M059J (cell line): ENCODE data around the gene ETV6. TPM values are rescaled to one million over a fixed set of nuclear protein-coding genes. Genes with fewer than 3 reads are reported as not detected.
"Not testable (repeated sequence)": the region's sequence is repeated elsewhere in the genome, so short reads cannot be mapped to it uniquely, and the experiment has no call there.

Experiments
- DNase-seq: peaks from one replicate; pipeline ENCODE4 v3.0.0-alpha.2; 2012; ENCODE audit warnings: low read depth
- total RNA-seq: library from RNA; depleted of rRNA; stranded (reverse); fragments of >200 nt; shearing (Covaris generic); gene quantifications from 2 replicates; pipeline ENCODE4 v1.2.3, GENCODE V29; 2014

The ETV6 gene
- total RNA-seq, 1 experiment from 2014 or later = 11.5 TPM

DNA sequence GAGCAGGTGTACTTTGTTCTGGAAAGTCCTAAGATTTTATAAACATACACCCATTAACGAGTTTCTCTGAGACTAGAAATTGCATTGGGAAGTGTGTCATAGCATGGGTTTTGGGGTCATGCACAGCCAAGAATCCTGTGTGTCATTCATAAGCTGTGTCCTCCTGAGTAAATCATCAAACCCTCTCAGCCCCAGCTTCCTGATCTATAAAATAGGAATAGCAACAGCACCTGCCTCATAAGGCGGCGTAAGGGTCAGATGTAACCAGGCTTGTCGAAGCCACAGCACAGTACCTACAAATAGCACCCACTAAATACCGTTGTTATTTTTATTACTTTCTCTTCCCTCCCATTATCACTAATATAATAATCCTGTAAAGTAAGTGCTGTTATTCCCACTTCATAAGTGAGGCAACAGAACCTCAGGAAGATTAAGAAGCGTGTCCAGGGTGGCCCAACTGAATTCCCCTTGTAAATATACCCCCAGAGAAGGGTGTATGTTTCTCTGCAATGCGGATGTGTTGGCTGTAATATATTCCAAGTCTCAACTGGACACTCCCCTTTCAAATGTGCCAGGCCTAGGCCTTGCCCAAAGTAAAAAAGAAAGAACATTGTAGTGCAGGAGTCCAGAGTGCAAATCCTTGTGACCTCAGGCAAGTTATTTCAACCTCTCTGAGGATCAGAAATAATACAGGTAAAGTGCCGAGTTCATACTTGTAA lies 233.0 kb downstream of the ETV6 start:
- DNase-seq = no peak

DNA sequence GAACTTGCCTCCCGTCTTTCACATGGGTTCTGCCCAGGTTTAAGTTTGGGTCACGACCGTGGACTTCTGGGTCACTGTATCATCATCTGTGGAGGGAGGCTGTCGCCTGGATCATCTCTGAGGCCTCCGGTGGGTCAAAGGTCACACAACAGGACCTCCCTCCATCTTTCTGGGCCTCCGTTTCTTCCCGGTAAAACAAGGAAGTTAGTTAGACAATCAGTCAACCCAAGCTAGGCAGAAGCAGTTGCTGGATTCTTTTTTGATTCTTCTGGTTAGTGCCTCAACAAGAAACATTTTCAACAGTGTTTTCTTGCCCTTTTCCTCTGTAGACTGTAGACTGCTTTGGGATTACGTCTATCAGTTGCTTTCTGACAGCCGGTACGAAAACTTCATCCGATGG lies 234.6 kb downstream of the ETV6 start:
- no peak for DNase-seq

- DNase-seq = peak; percentile 87
These were observed 235.2 kb downstream of the ETV6 start for GRCh38 chr12:11884706-11885105.

GRCh38 chr12:11885261-11886038 lies 236.0 kb downstream of the ETV6 start:
- DNase-seq = peak; percentile 94

- no peak for DNase-seq
These were observed 236.9 kb downstream of the ETV6 start for GRCh38 chr12:11886339-11886738.

DNA sequence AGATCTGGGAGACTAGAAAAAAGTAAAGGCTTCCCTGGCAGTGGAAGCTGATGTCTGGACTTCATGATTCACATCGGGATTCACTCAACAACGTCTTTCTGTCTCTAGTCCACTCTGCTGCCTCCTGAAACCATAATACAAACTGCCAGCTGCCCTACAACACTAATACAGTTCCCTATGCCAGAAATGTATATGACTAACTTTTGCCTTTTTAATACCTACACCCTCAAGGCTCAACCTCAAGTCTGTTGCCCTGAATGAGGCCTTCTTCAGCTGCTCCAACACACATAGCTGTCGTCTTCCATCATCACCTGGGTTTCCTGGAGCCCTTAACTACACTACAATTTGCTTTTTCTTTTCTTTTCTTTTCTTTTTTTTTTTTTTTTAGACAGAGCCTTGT lies 238.6 kb downstream of the ETV6 start:
- DNase-seq = no peak

DNA sequence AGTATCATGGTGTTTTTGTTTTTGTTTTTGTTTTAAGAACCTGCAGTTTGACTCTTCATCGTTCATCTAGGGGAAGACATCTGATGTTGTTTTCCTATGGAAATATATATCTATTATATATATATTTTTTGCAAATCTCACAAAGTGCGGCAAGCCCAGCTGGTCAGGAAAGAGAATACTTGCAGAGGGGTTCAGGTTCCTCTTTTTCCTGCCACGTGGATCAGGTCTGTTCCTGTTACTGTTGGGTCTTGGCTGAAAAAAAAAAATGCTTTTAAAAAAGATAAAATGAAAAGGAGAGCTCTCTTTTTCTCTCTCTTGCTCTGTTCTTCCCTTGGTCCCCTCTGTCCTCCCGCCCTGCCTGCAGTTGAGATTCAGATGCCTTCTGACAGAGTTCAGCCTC lies 241.9 kb downstream of the ETV6 start:
- DNase-seq = no peak

GRCh38 chr12:11891754-11892386 lies 242.4 kb downstream of the ETV6 start:
- DNase-seq = no peak

DNA sequence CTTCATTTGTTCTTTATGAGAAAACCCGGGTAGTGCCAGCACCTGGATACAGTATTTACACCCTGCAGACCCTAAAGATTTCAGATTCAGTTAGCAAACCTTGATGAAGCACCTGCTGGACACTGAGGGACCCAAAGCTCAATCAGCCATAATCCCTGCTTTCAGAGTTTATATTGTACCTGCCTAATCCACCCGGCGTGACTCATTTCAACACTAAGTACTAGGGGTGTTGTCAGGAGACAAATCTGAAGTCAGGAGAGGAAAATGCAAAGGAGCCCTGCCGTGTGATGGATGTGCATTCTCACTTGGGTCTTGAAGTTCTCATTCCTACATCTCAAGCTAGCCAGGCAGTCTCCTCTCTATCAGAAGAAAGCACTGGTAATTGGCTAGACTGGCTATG lies 244.5 kb downstream of the ETV6 start:
- no peak for DNase-seq

GRCh38 chr12:11894890-11895289 lies 245.4 kb downstream of the ETV6 start:
- no peak for DNase-seq

- DNase-seq = no peak
These were observed 246.1 kb downstream of the ETV6 start for GRCh38 chr12:11895421-11896078.

- DNase-seq = no peak
These were observed 247.0 kb downstream of the ETV6 start for GRCh38 chr12:11896417-11896929.

DNA sequence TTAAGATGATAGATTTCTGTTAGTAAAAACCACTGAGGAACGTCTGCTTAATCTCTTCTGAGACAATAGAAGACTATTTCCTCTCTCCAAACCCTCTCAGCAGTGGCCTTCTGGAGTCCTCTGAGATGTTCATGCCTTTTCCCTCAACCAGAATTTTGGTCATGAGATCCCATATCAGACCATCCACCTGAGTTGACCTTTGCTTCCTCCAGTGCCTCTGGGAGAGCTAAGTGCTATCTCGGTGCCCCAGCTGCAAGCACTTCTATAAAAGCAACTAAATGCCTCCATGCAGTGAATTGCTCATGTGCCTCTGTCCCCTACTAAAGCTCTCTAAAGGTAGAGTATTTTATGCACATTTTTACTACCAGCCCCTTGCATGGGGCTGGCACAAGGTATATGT lies 248.4 kb downstream of the ETV6 start:
- DNase-seq = no peak

- no peak for DNase-seq
These were observed 252.4 kb downstream of the ETV6 start for GRCh38 chr12:11901701-11902524.

DNA sequence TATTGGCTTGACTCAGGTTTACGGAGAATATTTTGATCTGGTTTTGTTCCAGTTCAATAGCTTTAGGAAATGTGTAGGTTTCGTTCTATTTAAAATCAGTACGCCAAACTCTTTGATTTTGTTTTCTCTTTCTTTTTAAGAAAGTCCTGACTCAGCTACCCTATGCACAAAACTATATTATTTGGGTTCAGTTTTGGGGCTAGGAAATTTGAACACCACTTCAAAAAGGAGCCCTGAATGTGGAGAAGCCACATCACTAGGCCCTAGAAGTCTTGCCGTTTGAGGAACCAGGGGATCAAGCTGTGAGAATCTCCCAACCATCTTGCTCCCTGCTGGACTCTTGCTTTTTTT lies 253.0 kb downstream of the ETV6 start:
- no peak for DNase-seq

DNA sequence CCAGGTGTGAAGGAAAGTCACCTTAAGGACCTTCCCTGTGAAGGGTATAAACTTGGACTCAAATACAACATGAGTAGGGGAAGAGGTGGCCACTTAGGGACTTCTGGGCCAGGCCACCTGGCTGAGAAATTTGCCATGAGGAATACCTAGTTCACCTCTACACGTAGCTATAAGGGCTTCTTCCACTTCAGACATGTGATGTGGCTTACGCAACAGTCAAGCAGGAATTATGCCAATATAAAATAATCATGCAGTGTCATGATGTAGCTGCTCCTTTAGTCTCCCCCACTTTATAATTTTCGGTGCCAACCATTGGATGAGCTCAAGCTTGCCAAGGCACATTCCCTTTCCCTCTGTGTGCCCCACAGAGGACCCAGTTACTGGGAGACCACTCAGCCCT lies 254.7 kb downstream of the ETV6 start:
- no peak for DNase-seq

GRCh38 chr12:11905534-11905933 lies 256.1 kb downstream of the ETV6 start:
- no peak for DNase-seq

DNA sequence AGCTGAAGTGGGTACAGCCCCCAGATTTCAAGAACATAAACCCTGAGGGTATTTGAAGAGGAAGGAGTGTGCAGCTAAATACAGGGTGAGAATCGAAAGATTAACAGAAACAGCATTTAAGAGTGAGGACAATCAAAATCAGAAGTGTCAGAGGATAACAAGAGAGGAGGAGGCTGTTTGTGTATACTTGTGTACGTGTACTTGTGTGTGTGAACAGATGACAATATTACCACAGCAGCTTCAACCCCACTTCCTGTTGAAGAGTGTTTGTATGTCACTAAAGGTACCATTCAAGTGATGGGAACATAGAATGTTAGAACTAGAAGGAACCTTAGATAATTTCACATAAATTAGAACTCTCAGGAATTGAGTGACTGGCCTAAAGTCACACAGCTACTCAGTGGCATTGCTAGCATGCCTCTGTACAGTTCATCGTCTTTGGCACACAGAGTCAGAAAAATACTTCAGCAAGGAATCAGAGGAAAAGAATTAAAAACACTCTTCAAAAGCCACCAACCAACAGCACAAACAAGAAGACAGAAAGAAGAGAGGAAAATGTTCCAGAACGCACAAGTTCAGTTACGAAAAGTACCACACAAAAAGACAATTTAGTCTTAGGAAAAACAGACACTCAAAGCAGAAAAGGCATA lies 256.9 kb downstream of the ETV6 start:
- peak; percentile 63 for DNase-seq

GRCh38 chr12:11907625-11908024 lies 258.2 kb downstream of the ETV6 start:
- no peak for DNase-seq

DNA sequence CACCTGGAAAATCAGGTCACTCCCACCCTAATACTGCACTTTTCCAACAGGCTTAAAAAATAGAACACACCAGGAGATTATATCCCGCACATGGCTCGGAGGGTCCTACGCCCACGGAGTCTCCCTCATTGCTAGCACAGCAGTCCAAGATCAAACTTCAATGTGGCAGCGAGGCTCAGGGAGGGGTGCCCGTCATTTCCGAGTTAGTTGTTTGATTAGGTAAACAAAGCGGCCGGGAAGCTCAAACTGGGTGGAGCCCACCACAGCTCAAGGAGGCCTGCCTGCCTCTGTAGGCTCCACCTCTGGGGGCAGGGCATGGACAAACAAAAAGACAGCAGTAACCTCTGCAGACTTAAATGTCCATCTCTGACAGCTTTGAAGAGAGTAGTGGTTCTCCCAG lies 259.9 kb downstream of the ETV6 start:
- not testable (repeated sequence) for DNase-seq

GRCh38 chr12:11916113-11916512 lies 266.6 kb downstream of the ETV6 start:
- no peak for DNase-seq
